Naive thymus-derived CD4-positive, alpha-beta T cell (primary cell): ENCODE results near the gene DIABLO. TPM values are rescaled to one million over a fixed set of nuclear protein-coding genes. Genes with fewer than 3 reads are reported as not detected.

Experiments used
- ATAC-seq: fragments of 150-1000 bp; cut with Tn5 transposase; 2 replicates; pipeline ENCODE4 v1.10.0; 2021; ENCODE audit warnings: mild to moderate bottlenecking, moderate library complexity
- CTCF ChIA-PET: fragments of 350-600 bp; sonication (Branson Sonifier 250); formaldehyde crosslinking; loops from one replicate; lab custom pipeline; 2021; ENCODE audit warnings: antibody characterized with exemption; lab: Charles Lee
- POLR2A ChIA-PET: fragments of 350-600 bp; sonication (Branson Sonifier 250); formaldehyde crosslinking; loops from one replicate; lab custom pipeline; 2021; ENCODE audit warnings: antibody characterized with exemption, inconsistent platforms; lab: Charles Lee
- DNase-seq, 9 donors: peaks; one replicate each; pipeline versions ENCODE4 v3.0.0 to v3.0.0-alpha.2; 2020 to 2022; ENCODE audit warnings: mixed read lengths in 1 of 9
- H3K27ac ChIP-seq: one replicate; pipeline ENCODE4 v1.7.0; 2013; ENCODE audit warnings: mild to moderate bottlenecking, low read depth, low read length, moderate library complexity
- H3K27me3 ChIP-seq, 2 donors: one replicate each; pipeline ENCODE4 v1.7.0; 2013; ENCODE audit warnings: low read length in 2 of 2, mild to moderate bottlenecking in 2 of 2, moderate library complexity in 2 of 2; ENCODE audit not compliant: control insufficient read depth in 2 of 2, insufficient read depth in 2 of 2
- H3K36me3 ChIP-seq, 3 experiments: 1 replicate in 2 of 3; 2 replicates in 1 of 3; pipeline ENCODE4 v1.7.0; 2013; ENCODE audit warnings: low read length in 3 of 3, mild to moderate bottlenecking in 3 of 3, moderate library complexity in 1 of 3; ENCODE audit not compliant: insufficient read depth in 3 of 3, control insufficient read depth in 2 of 3
- H3K4me1 ChIP-seq, 2 donors: one replicate each; pipeline ENCODE4 v1.7.0; 2013; ENCODE audit warnings: low read length in 2 of 2, mild to moderate bottlenecking in 2 of 2, moderate library complexity in 1 of 2; ENCODE audit not compliant: control insufficient read depth in 2 of 2, insufficient read depth in 2 of 2
- H3K4me3 ChIP-seq: 2 replicates; pipeline ENCODE4 v1.7.0; 2013; ENCODE audit warnings: mild to moderate bottlenecking, low read length
- H3K9me3 ChIP-seq, 3 experiments: 1 replicate in 2 of 3; 2 replicates in 1 of 3; pipeline ENCODE4 v1.7.0; 2013; ENCODE audit warnings: low read length in 3 of 3; ENCODE audit not compliant: control insufficient read depth in 2 of 3
- H3K27ac Mint-ChIP-seq, 9 donors: one replicate each; pipeline ENCODE4 v1.8.0; 2020 to 2022; ENCODE audit warnings: mixed read lengths in 9 of 9, mild to moderate bottlenecking in 8 of 9, moderate library complexity in 5 of 9, inconsistent platforms in 2 of 9
- H3K27me3 Mint-ChIP-seq, 5 donors: one replicate each; pipeline ENCODE4 v1.8.0; 2021 to 2022; ENCODE audit warnings: mixed read lengths in 5 of 5, mild to moderate bottlenecking in 1 of 5
- H3K36me3 Mint-ChIP-seq, 5 donors: one replicate each; pipeline ENCODE4 v1.8.0; 2020 to 2022; ENCODE audit warnings: mixed read lengths in 5 of 5, mild to moderate bottlenecking in 3 of 5, inconsistent platforms in 1 of 5
- H3K4me1 Mint-ChIP-seq, 7 donors: one replicate each; pipeline ENCODE4 v1.8.0; 2020 to 2022; ENCODE audit warnings: mixed read lengths in 7 of 7, mild to moderate bottlenecking in 3 of 7, inconsistent platforms in 1 of 7
- H3K4me3 Mint-ChIP-seq, 10 donors: one replicate each; pipeline ENCODE4 v1.8.0; 2020 to 2022; ENCODE audit warnings: mild to moderate bottlenecking in 10 of 10, mixed read lengths in 10 of 10, moderate library complexity in 6 of 10, inconsistent platforms in 2 of 10
- H3K9me3 Mint-ChIP-seq, 11 donors: one replicate each; pipeline ENCODE4 v1.8.0; 2020 to 2022; ENCODE audit warnings: mixed read lengths in 11 of 11, mild to moderate bottlenecking in 4 of 11, inconsistent platforms in 1 of 11, moderate library complexity in 1 of 11
- intact Hi-C, 2 donors: fragments of 100-400 bp; cut with micrococcal nuclease; formaldehyde crosslinking; loops; one replicate each; pipeline ENCODE4 v1.15.1; 2023
- polyA plus RNA-seq, 2 donors: library from polyadenylated mRNA; unstranded; fragments of 300-500 nt; fragmentation: Illumina TruSeq; gene quantifications; one replicate each; pipeline ENCODE4 v1.2.3, GENCODE V29; 2021
- total RNA-seq, 6 experiments: library from RNA in 5 of 6; stranded (reverse) in 5 of 6; gene quantifications; 1 replicate in 5 of 6; 2 replicates in 1 of 6; pipeline ENCODE4 v1.2.3 and lab custom pipeline; 2021 to 2026

DIABLO gene
- total and polyA plus RNA-seq, 7 experiments from 2014 or later: 41.3 to 94.1 (median 58.3) TPM

DNA sequence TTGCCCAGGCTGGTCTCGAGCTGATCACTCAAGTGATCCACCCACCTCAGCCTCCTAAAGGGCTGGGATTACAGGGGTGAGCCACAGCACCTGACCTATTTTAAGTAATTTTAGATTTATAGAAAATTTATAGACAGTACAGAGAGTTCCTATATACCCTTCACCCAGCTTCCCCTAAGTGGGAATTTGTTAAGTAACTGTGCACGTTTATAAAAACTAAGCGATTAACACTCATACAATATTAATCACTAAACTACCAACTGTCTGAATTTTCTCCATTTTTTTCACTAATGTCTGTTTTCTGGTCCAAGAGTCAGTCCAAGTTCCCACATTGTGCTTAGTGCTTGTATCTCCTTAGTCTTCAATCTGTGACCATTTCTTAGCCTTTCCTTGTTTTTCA, 57.4 kb downstream of the DIABLO start:
- Histone ChIP-seq H3K9me3 (no peaks in the 10 kb centered on the region), H3K27me3 (no peaks in the 10 kb centered on the region), H3K4me1 (peaks cover 0 to 6% of the 10 kb centered on the region in 2 donors), H3K27ac (no peak overlapping the region), H3K36me3 (no peaks in the 10 kb centered on the region), H3K4me3 (no peak overlapping the region)
- Mint-ChIP-seq H3K9me3 (peaks cover 0 to 2% (median 0%) of the 10 kb centered on the region in 11 donors), H3K4me3 (no peak overlapping the region), H3K27ac (no peak overlapping the region), H3K4me1 (peaks cover 0 to 7% (median 0%) of the 10 kb centered on the region in 7 donors), H3K36me3 (no peaks in the 10 kb centered on the region), H3K27me3 (peaks cover 0 to 6% (median 0%) of the 10 kb centered on the region in 5 donors)
- POLR2A ChIA-PET: no interaction called here
- intact Hi-C loops: no loop called here
- ATAC-seq: no peak
- DNase-seq: no peak
- CTCF ChIA-PET: interaction anchor here (0.6 kb wide), 1 partner anchor 1025 kb away, joined by 3 read pairs; no protein-coding TSS in a partner anchor

DNA sequence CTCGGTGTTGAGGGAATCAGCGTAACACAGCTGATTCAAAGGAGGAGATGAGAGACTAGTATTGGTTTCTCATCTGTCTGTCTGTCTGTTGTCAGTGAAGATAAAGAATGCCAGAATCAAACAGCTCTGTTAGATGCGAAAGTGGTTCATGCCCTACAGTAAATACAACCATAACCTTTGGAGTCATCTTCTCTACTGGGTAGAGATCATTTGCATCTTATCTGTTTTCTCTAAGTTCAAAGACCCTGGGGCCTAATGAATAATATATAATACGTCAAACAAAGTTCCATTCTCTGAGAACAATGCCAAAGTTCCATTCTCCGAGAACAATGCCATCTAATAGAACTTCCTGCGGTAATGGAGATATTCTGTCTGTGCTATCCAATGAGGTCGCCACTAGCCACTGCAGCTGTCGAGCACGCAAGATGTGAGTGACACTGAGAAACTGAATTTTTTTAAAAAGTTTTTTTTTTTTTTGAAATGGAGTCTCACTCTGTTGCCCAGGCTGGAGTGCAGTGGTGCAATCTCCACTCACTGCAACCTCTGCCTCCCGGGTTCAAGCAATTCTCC, 58.4 kb downstream of the DIABLO start:
- ChIA-PET CTCF (interaction anchor here (0.6 to 1.1 kb wide), 5 partner anchors 10 to 120 kb away, joined by 3 read pairs; no protein-coding TSS in a partner anchor), POLR2A (no interaction called here)
- no peaks in the 10 kb centered on the region for H3K36me3 Mint-ChIP-seq
- Histone ChIP-seq H3K27me3 (no peaks in the 10 kb centered on the region), H3K27ac (no peak overlapping the region), H3K4me1 (peaks cover 0 to 13% of the 10 kb centered on the region in 2 donors), H3K36me3 (no peaks in the 10 kb centered on the region), H3K9me3 (no peaks in the 10 kb centered on the region), H3K4me3 (no peak overlapping the region)
- no peak overlapping the region for H3K4me3 Mint-ChIP-seq
- H3K4me1 Mint-ChIP-seq: peaks cover 0 to 7% (median 0%) of the 10 kb centered on the region in 7 donors
- intact Hi-C loops: no loop called here
- ATAC-seq (no peak), DNase-seq (no peak)
- H3K9me3 Mint-ChIP-seq: peaks cover 0 to 2% (median 0%) of the 10 kb centered on the region in 11 donors
- H3K27me3 Mint-ChIP-seq: peaks cover 0 to 3% (median 0%) of the 10 kb centered on the region in 5 donors
- no peak overlapping the region for H3K27ac Mint-ChIP-seq

DNA sequence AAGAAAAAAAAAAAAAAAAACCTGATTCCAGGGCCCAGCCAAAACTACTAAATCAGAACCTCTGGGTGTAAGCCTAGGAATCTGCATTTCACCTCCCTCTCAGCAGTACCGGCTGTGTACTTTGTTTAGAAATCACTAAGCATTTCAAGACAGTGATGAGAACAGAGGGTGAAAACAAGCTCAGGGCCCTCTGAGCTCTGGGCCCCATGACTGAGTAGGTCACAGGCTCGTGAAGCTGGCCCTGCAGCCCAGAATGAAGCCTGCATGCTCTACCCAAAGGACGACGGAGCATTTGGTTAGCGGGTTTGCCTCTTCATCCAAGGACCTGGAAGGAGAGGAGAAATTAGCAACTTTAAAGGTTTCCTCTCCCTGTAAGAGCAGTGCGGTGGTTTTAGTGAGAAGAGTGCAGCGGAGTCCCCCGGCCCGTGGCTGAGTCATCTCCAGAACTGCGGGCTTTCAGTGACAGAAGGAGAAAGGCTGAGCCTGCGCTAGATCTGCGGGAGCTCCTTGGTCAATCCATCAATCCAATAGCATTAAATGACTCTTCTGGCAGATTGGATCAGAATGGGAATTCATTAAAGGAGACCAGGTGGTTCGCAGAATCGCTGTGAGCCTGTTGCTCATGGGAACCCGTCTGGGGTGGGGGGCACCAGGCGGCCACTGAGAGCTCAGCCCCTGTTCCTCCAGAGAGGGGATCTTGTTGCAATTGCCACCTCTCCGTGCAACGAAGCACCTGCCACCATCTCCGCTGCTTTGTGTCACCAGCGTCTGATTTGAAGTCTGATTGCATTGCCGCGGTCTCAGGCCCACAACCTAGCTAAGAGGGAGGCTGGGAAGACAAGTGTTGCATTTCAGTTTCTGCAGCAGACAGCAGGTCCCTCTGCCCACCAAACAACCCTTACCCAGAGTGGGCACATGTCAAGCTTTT, 59.2 kb downstream of the DIABLO start:
- Mint-ChIP-seq H3K4me3 (no peak overlapping the region), H3K4me1 (peaks cover 0 to 13% (median 0%) of the 10 kb centered on the region in 7 donors), H3K27me3 (peaks cover 0 to 3% (median 0%) of the 10 kb centered on the region in 5 donors), H3K36me3 (no peaks in the 10 kb centered on the region), H3K9me3 (peaks cover 0 to 2% (median 0%) of the 10 kb centered on the region in 11 donors), H3K27ac (peak overlapping the region in 1 of 9 donors; percentile 43)
- H3K9me3 ChIP-seq: no peaks in the 10 kb centered on the region
- no peak overlapping the region for H3K4me3 ChIP-seq
- no peaks in the 10 kb centered on the region for H3K36me3 ChIP-seq
- H3K4me1 ChIP-seq: peaks cover 0 to 19% of the 10 kb centered on the region in 2 donors
- H3K27me3 ChIP-seq: no peaks in the 10 kb centered on the region
- ChIA-PET POLR2A (no interaction called here), CTCF (interaction anchor here (0.5 to 1.1 kb wide), 4 partner anchors 17 to 196 kb away, joined by 3 to 4 read pairs (median 3); no protein-coding TSS in a partner anchor)
- no peak overlapping the region for H3K27ac ChIP-seq
- peak in 1 of 9 donors; percentile 44 for DNase-seq
- intact Hi-C loops: no loop called here
- ATAC-seq: peak; percentile 67

DNA sequence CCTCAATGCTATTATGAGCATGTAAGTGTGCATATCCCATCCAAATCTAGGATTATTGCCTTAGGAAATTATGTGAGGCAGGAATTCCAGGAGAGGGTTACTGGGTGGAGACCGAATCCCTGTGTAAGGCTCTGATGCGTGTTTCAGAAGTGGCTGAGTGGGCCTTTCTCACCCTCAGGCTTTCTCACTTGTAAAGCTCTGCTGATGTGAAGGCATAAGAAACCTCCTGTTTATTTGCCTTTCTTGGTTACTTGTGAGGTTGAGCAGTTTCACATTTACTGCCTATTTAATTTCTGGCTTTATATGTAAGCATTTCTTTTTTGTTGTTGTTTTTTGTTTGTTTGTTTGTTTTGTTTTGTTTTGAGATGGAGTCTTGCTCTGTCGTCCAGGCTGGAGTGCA, 62.9 kb downstream of the DIABLO start:
- H3K27ac Mint-ChIP-seq: peak overlapping the region in 1 of 9 donors; percentile 24
- peaks cover 0 to 3% (median 0%) of the 10 kb centered on the region in 5 donors for H3K27me3 Mint-ChIP-seq
- H3K9me3 Mint-ChIP-seq: peaks cover 0 to 2% (median 0%) of the 10 kb centered on the region in 11 donors
- intact Hi-C loops: no loop called here
- no peak overlapping the region for H3K4me3 Mint-ChIP-seq
- Histone ChIP-seq H3K4me1 (peaks cover 0 to 19% of the 10 kb centered on the region in 2 donors), H3K27me3 (no peaks in the 10 kb centered on the region), H3K36me3 (no peaks in the 10 kb centered on the region), H3K4me3 (no peak overlapping the region), H3K9me3 (no peaks in the 10 kb centered on the region), H3K27ac (no peak overlapping the region)
- ATAC-seq (no peak), DNase-seq (no peak)
- POLR2A ChIA-PET: no interaction called here
- H3K4me1 Mint-ChIP-seq: peaks cover 0 to 16% (median 0%) of the 10 kb centered on the region in 7 donors
- CTCF ChIA-PET: no interaction called here
- H3K36me3 Mint-ChIP-seq: no peaks in the 10 kb centered on the region

DNA sequence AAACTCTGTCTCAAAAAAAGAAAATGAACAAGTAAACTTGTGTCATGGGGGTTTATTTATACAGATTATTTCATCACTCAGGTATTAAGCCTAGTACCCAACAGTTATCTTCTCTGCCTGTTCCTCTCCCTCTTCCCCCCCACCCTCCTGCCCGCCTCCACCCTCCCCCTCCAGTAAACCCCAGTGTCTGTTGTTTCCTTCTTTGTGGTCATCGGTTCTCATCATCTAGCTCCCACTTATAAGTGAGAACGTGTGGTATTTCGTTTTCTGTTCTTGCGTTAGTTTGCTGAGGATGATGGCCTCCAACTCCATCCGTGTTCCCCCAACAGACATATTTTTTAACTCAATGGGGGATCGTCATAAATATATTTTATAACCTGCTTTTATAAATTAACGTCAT, 64.2 kb downstream of the DIABLO start:
- Histone ChIP-seq H3K27me3 (no peaks in the 10 kb centered on the region), H3K36me3 (no peaks in the 10 kb centered on the region), H3K4me1 (peaks cover 0 to 13% of the 10 kb centered on the region in 2 donors), H3K4me3 (no peak overlapping the region), H3K27ac (no peak overlapping the region), H3K9me3 (no peaks in the 10 kb centered on the region)
- ChIA-PET POLR2A (no interaction called here), CTCF (interaction anchor here (0.6 kb wide), 1 partner anchor 24 kb away, joined by 3 read pairs; no protein-coding TSS in a partner anchor)
- Mint-ChIP-seq H3K36me3 (no peaks in the 10 kb centered on the region), H3K27me3 (peaks cover 0 to 3% (median 0%) of the 10 kb centered on the region in 5 donors), H3K27ac (no peak overlapping the region), H3K9me3 (peaks cover 0 to 2% (median 0%) of the 10 kb centered on the region in 11 donors), H3K4me1 (peaks cover 0 to 10% (median 0%) of the 10 kb centered on the region in 7 donors), H3K4me3 (no peak overlapping the region)
- intact Hi-C loops: loop anchor here in 1 of 2 donors (2.0 kb wide), 1 partner anchor 29 kb away; no protein-coding TSS in a partner anchor
- peak; percentile 45 for ATAC-seq
- no peak for DNase-seq

DNA sequence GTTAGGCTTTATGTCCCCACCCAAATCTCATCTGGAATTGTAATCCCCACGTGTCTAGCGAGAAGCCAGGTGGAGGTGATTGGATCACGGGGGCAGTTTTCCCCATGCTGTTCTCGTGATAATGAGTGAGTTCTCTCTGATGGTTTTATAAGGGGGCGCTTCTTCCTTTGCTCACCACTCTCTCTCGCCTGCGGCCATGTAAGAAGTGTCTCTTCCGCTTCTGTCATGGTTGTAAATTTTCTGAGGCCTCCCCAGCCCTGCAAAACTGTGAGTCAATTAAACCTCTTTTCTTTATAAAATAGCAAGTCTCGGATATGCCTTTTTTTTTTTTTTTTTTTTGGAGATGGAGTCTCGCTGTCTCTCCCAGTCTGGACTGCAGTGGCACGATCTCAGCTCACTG, 65.1 kb downstream of the DIABLO start:
- DNase-seq: no peak

More for the DNA sequence above, 65.1 kb downstream of the DIABLO start:
- Histone ChIP-seq H3K27ac (no peak overlapping the region), H3K36me3 (no peaks in the 10 kb centered on the region), H3K27me3 (no peaks in the 10 kb centered on the region), H3K9me3 (no peaks in the 10 kb centered on the region), H3K4me3 (no peak overlapping the region), H3K4me1 (peaks cover 0 to 13% of the 10 kb centered on the region in 2 donors)
- ATAC-seq: no peak
- H3K4me1 Mint-ChIP-seq: peaks cover 0 to 10% (median 0%) of the 10 kb centered on the region in 7 donors
- H3K4me3 Mint-ChIP-seq: no peak overlapping the region
- CTCF ChIA-PET: interaction anchor here (0.7 kb wide), 1 partner anchor 193 kb away, joined by 7 read pairs; no protein-coding TSS in a partner anchor
- intact Hi-C loops: loop anchor here in 1 of 2 donors (2.0 kb wide), 1 partner anchor 30 kb away; no protein-coding TSS in a partner anchor
- peaks cover 0 to 4% (median 0%) of the 10 kb centered on the region in 5 donors for H3K36me3 Mint-ChIP-seq
- POLR2A ChIA-PET: no interaction called here
- H3K27me3 Mint-ChIP-seq: peaks cover 0 to 3% (median 0%) of the 10 kb centered on the region in 5 donors
- peaks cover 0 to 2% (median 0%) of the 10 kb centered on the region in 11 donors for H3K9me3 Mint-ChIP-seq
- no peak overlapping the region for H3K27ac Mint-ChIP-seq
